ENCODE data around the gene FASTKD3. TPM values are rescaled to one million over a fixed set of nuclear protein-coding genes. Genes with fewer than 3 reads are reported as not detected.

FASTKD3 gene
- total RNA-seq, 1 experiment from 2014 or later: 12.0 TPM

GRCh38 chr5:7917130-7918123, 48.6 kb upstream of the FASTKD3 start (continued):
- TF ChIP-seq ELF1 (IDR thresholded peaks at IDR 0.05; ENCODE audit: borderline replicate concordance, low read depth) (no peak), EZH2 (IDR thresholded peaks at IDR 0.05) (no peak), SIN3A (IDR thresholded peaks at IDR 0.05; ENCODE audit: low read depth) (no peak), RAD21 (IDR thresholded peaks at IDR 0.05; ENCODE audit: low read depth) (no peak), SRF (IDR thresholded peaks at IDR 0.05; ENCODE audit: low read depth) (no peak), ATF3 (IDR thresholded peaks at IDR 0.05) (no peak), EGR1 (IDR thresholded peaks at IDR 0.05; ENCODE audit: low read depth) (no peak), TCF7L2 (IDR thresholded peaks at IDR 0.05; ENCODE audit: borderline replicate concordance, extremely low read depth, insufficient read depth, insufficient read length) (no peak), YY1 (IDR thresholded peaks at IDR 0.05; ENCODE audit: extremely low read depth, insufficient replicate concordance, low read depth, low read length) (no peak)

- H3K9me2 ChIP-seq (ENCODE audit: insufficient read depth): no peaks in the 10 kb centered on the region
- H3K36me3 ChIP-seq (ENCODE audit: control insufficient read depth in 1 of 2, insufficient read depth in 2 of 2, low read length in 2 of 2): no peaks in the 10 kb centered on the region
- intact Hi-C loops (cut with micrococcal nuclease): no loop called here
- ChIA-PET CTCF (no interaction called here), POLR2A (no interaction called here), RAD21 (ENCODE audit: low non-redundant PET in 1 of 2, low total read pairs in 2 of 2, uncharacterized antibody in 2 of 2, unreplicated experiment in 2 of 2) (no interaction called here)
- DNase-seq (ENCODE audit: low read depth, low spot score) (no peak), ATAC-seq (no peak)
- no TSS peak for BruUV-seq (replicated peaks)
- no peaks in the 10 kb centered on the region for H3K79me2 ChIP-seq (ENCODE audit: insufficient read depth, low read length)
- no peak overlapping the region for H3K4me2 ChIP-seq (ENCODE audit: low read length)
- no peak overlapping the region for H2AFZ ChIP-seq (ENCODE audit: low read depth, low read length, poor library complexity, severe bottlenecking)
- H4K20me1 ChIP-seq (ENCODE audit: insufficient read depth): no peaks in the 10 kb centered on the region
- H3K9ac ChIP-seq (ENCODE audit: low read length): no peak overlapping the region
- TF ChIP-seq ELF1 (IDR thresholded peaks at IDR 0.05; ENCODE audit: borderline replicate concordance, low read depth) (no peak), EZH2phosphoT487 (IDR thresholded peaks at IDR 0.05; ENCODE audit: borderline replicate concordance) (no peak), SIN3A (IDR thresholded peaks at IDR 0.05; ENCODE audit: low read depth) (no peak), CBX3 (IDR thresholded peaks at IDR 0.05; ENCODE audit: low read depth) (no peak), POLR2AphosphoS5 (IDR thresholded peaks at IDR 0.05; ENCODE audit: low read depth, low read length) (no peak), FOSL1 (IDR thresholded peaks at IDR 0.05; ENCODE audit: low read depth) (no peak), RAD21 (IDR thresholded peaks at IDR 0.05; ENCODE audit: low read depth) (no peak), CEBPB (IDR thresholded peaks at IDR 0.05; ENCODE audit: low read depth) (no peak), ZNF274 (IDR thresholded peaks at IDR 0.05; ENCODE audit: low read depth, low read length) (no peak), JUND (IDR thresholded peaks at IDR 0.05) (no peak), ZBTB33 (IDR thresholded peaks at IDR 0.05; ENCODE audit: extremely low read depth, insufficient replicate concordance, low read length) (no peak), EGR1 (IDR thresholded peaks at IDR 0.05; ENCODE audit: low read depth) (no peak), ATF3 (IDR thresholded peaks at IDR 0.05) (no peak), ZFX (IDR thresholded peaks at IDR 0.05) (no peak), EZH2 (IDR thresholded peaks at IDR 0.05) (no peak), YY1 (IDR thresholded peaks at IDR 0.05; ENCODE audit: extremely low read depth, insufficient replicate concordance, low read depth, low read length) (no peak)
- H3K27me3 ChIP-seq (ENCODE audit: insufficient read depth, low read length): no peaks in the 10 kb centered on the region
- no peak overlapping the region for H3K27ac ChIP-seq (ENCODE audit: low read depth, low read length)
- no peak overlapping the region for H3K4me3 ChIP-seq (replicated peaks in 1 of 2; ENCODE audit: low read depth in 1 of 2, low read length in 2 of 2)
- H3K4me1 ChIP-seq (ENCODE audit: control insufficient read depth in 1 of 2, insufficient read depth in 2 of 2, low read length in 2 of 2): no peaks in the 10 kb centered on the region
- no peaks in the 10 kb centered on the region for H3K9me3 ChIP-seq (ENCODE audit: control insufficient read depth in 1 of 2, insufficient read depth in 1 of 2, low read depth in 1 of 2, low read length in 2 of 2)
Observed at GRCh38 chr5:7916171-7916804, 47.5 kb upstream of the FASTKD3 start.
